ENCODE data around the gene SPOCK1. TPM values are rescaled to one million over a fixed set of nuclear protein-coding genes. Genes with fewer than 3 reads are reported as not detected.
A peak's percentile ranks its signal among the peaks of the same experiment; 100 is the strongest.

The SPOCK1 gene
- total RNA-seq, 1 experiment from 2014 or later = 10.9 TPM

GRCh38 chr5:137329586-137330296 lies 169.4 kb downstream of the SPOCK1 start:
- 0 out of 2 replicates have a peak, but pooled peaks cover 2% of the 10 kb centered on the region for H3K4me1 ChIP-seq (ENCODE audit: insufficient read depth, low read length)
- Mint-ChIP-seq H3K4me1 (peaks cover 9 to 11% of the 10 kb centered on the region in 2 experiments; a peak in 3 of 4 replicates), H3K36me3 (ENCODE audit: insufficient read depth in 1 of 3, low read depth in 3 of 3) (no peaks in the 10 kb centered on the region), H3K4me3 (no peak overlapping the region), H3K27me3 (ENCODE audit: low read depth) (peaks cover 1% of the 10 kb centered on the region; the same call in 1 of the 2 replicates), H3K27ac (peak overlapping the region in 1 of 3 experiments; percentile 8; a peak in 1 of 7 replicates), H3K9me3 (no peaks in the 10 kb centered on the region)
- no peak overlapping the region for H2AFZ ChIP-seq (ENCODE audit: low read length)
- H3K27ac ChIP-seq (ENCODE audit: insufficient read length, low read depth, low read length) = no peak overlapping the region
- no peak overlapping the region for H2BK20ac ChIP-seq (ENCODE audit: low read depth, low read length, poor library complexity, severe bottlenecking)
- H3K9me3 ChIP-seq (ENCODE audit: control insufficient read depth, low read depth, low read length) = no peaks in the 10 kb centered on the region
- no peaks in the 10 kb centered on the region for H3K79me1 ChIP-seq (ENCODE audit: insufficient read depth, low read depth, low read length, poor library complexity, severe bottlenecking)
- no peak for TF ChIP-seq CTCF (conservative IDR thresholded peaks at IDR 0.05)
- no peak overlapping the region for H3K9ac ChIP-seq (ENCODE audit: extremely low read depth, insufficient read length, low read length)
- H3K79me2 ChIP-seq (ENCODE audit: insufficient read depth, low read length) = no peaks in the 10 kb centered on the region
- H3K23me2 ChIP-seq (ENCODE audit: insufficient read length, low read depth, low read length, poor library complexity, severe bottlenecking) = no peaks in the 10 kb centered on the region
- no peak overlapping the region for H3K14ac ChIP-seq (ENCODE audit: insufficient read depth, low read length)
- no peak overlapping the region for H2BK12ac ChIP-seq (ENCODE audit: insufficient read length, low read depth, low read length)
- H3K23ac ChIP-seq (ENCODE audit: insufficient read length, low read depth, low read length) = no peak overlapping the region
- H4K5ac ChIP-seq (ENCODE audit: insufficient read length, low read depth, low read length) = no peak overlapping the region
- no peaks in the 10 kb centered on the region for H3K27me3 ChIP-seq (ENCODE audit: insufficient read depth, low read length)
- no peak overlapping the region for H3K4me2 ChIP-seq (ENCODE audit: insufficient read depth, insufficient read length, low read length)
- no peak overlapping the region for H2BK120ac ChIP-seq (ENCODE audit: low read depth, low read length, poor library complexity, severe bottlenecking)
- H4K8ac ChIP-seq (replicated peaks; ENCODE audit: insufficient read length, low read depth, low read length) = no peak overlapping the region
- DNase-seq = no peak
- H4K91ac ChIP-seq (ENCODE audit: insufficient read length, low read depth, low read length) = no peak overlapping the region
- no peaks in the 10 kb centered on the region for H4K20me1 ChIP-seq (ENCODE audit: control insufficient read depth, insufficient read depth, insufficient read length)
- no peak overlapping the region for H3K4ac ChIP-seq (ENCODE audit: low read depth, low read length)
- no peak overlapping the region for H3K56ac ChIP-seq (ENCODE audit: insufficient read length, low read depth, low read length)
- no CpG with 5 or more reads among the region's 8 CpGs for whole genome bisulfite sequencing (ENCODE audit: extremely low coverage, insufficient read length, low lambda C conversion rate)
- no peak overlapping the region for H2BK15ac ChIP-seq (ENCODE audit: low read depth, low read length)
- H3K18ac ChIP-seq (ENCODE audit: insufficient read length, low read depth, low read length) = no peak overlapping the region
- no peak overlapping the region for H3T11ph ChIP-seq (ENCODE audit: low read length)
- no peak overlapping the region for H2AK5ac ChIP-seq (ENCODE audit: insufficient read length, low read length)
- no peak overlapping the region for H2BK5ac ChIP-seq (ENCODE audit: insufficient read length, low read length)

All from H9 (cell line).